NCI-H446 treated with DMSO at 0.1 percent for 48 hours (cell line): ENCODE measurements around the gene UNC5C.

ENCODE experiments used
- DNase-seq: peaks from one replicate; lab custom pipeline; 2025; lab: John Stamatoyannopoulos, UW

The UNC5C gene

DNA sequence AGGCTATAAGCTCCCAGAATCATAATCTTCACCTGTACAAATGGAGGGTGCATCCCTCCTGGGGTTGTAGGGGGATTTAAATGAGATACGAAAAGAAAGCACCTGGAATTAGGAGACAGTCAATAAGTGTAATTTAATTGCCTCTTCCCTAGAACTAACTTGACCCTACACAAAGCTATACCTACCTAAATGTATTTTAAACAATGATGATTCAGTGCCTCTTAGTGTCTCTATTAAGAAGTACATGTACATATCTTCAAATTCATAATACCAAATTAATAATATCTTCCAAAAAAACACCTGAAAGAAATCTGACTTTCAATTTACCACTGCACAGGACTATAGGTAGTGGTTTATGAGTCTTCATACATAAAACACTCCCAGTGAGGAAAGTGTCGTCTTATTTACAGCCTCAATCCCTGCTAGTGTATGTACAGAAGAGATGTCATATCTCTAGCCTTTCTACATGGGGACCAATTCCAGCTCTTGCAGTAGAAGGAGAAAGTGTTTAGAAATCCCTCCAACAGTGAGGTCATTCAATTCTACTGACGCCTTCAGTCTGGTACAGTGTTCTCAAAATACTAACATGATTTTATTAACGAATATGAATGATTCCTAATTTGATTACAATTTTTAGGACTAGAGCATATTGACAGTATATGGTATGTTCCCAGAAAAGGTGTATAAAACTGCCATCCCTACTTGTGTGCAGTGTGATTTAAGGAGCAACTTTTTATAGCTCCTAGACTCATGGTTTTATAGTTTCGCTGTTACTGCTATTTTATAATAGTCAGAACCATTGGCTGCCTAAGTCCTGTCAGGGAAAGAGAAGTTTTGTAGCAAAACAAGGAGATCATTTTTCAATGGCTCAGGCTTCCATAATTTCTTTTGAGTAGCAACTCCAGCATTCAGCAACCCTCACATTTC is 282.7 kb downstream of the UNC5C start:
- no peak for DNase-seq

GRCh38 chr4:95264843-95265242 is 283.9 kb downstream of the UNC5C start:
- DNase-seq: no peak

DNA sequence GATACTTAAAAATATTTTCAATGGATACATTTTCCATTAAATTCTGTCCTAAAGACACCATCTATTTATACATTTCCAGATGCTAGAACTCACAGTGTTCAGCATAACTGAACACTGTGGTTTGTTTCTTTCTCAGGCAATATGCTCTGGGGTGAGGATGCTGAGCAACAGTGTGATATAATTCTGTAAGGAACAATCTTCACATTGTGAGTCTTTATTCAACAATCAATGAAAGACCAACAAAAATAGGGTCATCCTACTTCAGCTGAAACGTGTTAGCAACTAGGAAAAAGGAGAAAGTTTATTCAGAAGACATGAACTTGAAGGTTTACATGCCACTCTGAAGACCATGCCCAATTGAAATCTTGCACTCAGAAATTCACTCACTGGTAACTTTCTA is 284.8 kb downstream of the UNC5C start:
- DNase-seq: no peak

- DNase-seq: no peak
Measured at GRCh38 chr4:95263391-95263790, 285.4 kb downstream of the UNC5C start.

GRCh38 chr4:95256108-95256835 is 292.5 kb downstream of the UNC5C start:
- no peak for DNase-seq

- DNase-seq: no peak
Measured at GRCh38 chr4:95255396-95256107, 293.2 kb downstream of the UNC5C start.

DNA sequence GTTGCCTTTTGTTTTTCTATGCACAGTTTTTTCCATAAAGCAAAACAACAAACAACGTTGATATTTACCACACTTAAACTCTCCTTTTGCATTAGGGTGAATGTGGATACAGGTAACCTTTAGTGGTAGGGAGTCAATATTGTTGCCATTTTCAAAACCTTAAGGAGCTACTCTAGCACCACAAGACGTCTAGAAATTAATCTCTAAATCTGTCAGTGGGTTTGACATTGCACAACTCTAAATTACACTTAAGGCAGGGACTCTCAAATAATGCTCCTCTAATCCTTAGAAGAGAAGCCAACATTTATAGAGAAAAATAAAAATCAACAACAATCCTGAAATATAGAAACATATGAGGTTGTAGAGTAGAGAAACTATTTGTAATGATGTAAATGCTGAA is 297.2 kb downstream of the UNC5C start:
- DNase-seq: no peak

DNA sequence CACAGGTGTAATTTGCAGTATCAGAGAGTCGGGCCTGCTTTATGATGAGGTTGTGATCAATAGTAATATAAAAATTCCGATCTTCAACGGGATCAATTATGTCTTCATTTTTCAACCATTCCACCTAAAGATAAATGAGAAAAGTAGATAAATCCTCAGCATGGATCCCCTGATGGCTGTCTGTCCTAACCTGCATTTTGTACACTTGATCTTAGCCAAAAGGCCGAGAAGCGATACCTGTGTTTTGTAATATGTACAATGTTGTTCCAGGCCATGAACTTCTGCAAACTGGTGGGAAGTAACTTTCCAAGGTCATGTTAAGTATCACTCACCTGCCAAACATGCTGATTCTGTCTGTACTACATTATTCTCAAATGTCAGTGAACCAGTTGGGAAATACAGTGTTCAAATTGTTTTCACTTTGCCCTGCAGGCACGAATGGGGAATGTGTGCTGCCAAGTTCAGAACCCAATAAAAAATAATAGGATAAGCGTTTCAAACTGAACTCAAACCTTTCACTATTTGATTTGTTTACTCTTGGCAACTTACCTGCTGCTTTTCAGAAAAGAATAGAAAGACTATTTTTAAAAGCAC is 298.1 kb downstream of the UNC5C start:
- no peak for DNase-seq

- no peak for DNase-seq
Measured at GRCh38 chr4:95249426-95250021, 299.2 kb downstream of the UNC5C start.

- DNase-seq: no peak
Measured at GRCh38 chr4:95248720-95249425, 299.9 kb downstream of the UNC5C start.

- no peak for DNase-seq
Measured at GRCh38 chr4:95243892-95244291, 304.9 kb downstream of the UNC5C start.

GRCh38 chr4:95238554-95238953 is 310.2 kb downstream of the UNC5C start:
- DNase-seq: no peak

GRCh38 chr4:95232358-95233156 is 316.2 kb downstream of the UNC5C start:
- no peak for DNase-seq

DNA sequence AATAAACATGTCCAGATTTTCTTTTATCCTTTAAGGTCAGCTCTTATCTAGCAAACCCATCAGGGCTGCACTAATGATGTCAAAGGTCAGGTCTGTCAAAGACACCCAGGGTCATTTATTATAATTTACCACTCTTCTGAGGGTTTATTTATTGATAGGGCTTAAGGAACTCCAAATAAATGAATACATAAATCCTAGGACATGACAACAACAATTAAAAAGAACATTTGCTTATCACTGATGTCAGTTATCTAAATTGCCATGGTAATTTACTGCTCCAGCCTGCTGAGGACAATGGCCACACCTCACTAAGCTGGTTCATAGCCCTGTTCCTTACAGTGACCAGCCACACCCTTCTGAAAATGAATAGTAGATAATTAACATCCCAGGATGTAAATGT is 317.1 kb downstream of the UNC5C start:
- no peak for DNase-seq

DNA sequence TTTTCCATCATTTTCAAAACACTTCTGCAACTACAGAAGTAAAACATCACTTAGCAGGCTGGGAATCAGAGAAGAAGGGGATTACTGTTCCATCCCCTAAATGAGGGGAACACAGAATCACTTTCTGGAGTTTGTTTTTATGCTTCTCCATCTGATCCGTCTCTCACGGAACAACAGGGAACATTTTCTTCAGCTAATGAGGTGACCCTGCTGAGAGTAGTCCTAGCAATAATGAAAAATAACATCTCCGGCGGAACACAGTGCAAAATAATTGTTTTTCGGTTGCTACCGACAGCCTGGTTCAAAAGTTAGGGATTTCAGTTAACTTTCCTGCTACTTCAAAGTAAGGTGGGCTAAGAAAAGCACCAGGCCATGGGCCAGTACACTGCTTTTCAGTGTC is 322.9 kb downstream of the UNC5C start:
- no peak for DNase-seq

GRCh38 chr4:95224402-95224801 is 324.4 kb downstream of the UNC5C start:
- DNase-seq: no peak

GRCh38 chr4:95220205-95221175 is 328.3 kb downstream of the UNC5C start:
- no peak for DNase-seq

DNA sequence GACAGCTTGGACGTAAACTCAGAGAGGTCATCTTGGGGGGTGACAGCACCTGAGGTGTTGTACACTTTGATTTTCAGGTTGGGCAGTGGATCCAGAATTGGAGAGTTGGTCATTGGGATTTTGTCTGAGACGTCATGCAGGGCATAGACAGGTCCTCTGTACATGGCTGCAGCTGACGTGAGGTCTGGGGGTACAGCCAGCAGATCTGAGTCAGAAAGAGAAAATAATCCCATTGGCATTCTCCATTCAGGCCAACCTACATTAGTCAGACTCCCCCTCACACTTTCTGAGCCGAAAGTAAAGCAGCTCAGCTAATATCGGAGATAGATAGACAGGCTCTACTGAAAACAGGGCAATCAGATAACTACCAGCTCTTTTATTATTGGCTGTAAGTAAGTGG is 329.7 kb downstream of the UNC5C start:
- DNase-seq: no peak

DNA sequence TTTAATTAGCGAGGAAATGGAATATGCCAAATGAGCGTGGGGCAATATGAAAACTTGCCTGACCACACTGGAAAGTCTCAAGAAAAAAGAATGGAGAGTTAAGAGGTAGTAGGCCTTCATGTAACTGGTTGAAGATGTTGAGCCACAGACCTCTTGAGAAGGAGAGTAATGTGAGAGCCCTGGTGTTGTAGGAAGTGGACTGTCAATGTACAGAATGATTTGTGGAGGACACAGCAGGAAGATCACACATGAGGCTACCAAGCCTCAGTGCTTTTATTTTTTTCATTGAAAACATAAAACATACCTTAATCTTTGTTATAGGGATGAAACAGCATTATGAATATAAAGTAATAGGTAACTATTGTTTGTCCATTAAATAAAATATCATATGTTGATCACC is 331.6 kb downstream of the UNC5C start:
- DNase-seq: no peak
